GM18508 (cell line): ENCODE results near the gene SRSF10.
"Not testable (repeated sequence)": the region's sequence is repeated elsewhere in the genome, so short reads cannot be mapped to it uniquely, and the experiment has no call there.

Source experiments
- ATAC-seq: cut with Tn5 transposase; IDR thresholded peaks from one replicate; pipeline ENCODE4 v1.9.1; 2021; ENCODE audit warnings: moderate number of reproducible peaks; ENCODE audit not compliant: insufficient read depth, unreplicated experiment

The SRSF10 gene

DNA sequence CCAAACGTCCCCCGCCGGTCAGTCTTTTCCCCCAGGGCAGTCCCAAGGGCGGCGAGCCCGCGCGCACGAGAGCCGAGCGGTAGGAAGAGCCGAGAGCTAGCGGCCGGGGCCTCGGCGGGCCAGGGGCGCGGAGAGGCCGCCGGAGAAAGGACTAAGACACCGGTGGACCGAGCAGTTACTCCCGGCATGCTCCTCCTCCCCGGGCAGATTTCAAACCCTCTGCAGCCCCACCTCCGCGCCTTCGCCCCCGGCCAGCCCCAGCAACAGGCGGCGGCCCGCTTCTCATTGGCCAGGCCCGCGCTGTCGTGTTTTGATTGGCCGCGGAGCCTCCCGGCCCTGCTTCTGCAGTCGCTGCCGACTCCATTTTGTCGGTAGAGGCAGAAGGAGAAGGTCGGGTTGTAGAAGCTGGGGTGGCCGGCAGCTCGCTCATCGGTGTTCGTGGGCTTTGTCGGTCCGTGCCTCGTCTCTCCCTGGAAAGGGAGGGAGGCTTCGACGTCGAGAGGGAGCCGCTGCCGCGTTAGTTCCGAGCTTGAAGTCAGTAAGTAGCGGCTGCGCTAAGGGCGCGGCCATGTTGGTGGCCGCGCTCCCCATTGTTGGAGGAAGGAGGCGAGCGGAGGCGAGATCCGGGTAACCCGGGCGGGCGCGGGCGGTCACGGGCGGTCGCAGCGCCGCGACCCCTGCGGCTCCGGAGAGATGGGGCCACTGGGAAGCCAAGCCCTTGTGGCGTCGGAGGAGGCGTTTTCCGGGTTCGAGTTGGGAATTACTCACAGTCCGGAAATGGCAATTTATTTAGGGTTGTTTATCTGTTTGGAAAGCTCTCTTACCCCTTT is 20.5 kb downstream of the SRSF10 start, which contains the start of gene PNRC2:
Gene PNRC2, plus strand, starts transcription at position 368 of the 830 bp plus-strand sequence. CDS start 1,630 bp downstream, outside the sequence.
- no peak for ATAC-seq

DNA sequence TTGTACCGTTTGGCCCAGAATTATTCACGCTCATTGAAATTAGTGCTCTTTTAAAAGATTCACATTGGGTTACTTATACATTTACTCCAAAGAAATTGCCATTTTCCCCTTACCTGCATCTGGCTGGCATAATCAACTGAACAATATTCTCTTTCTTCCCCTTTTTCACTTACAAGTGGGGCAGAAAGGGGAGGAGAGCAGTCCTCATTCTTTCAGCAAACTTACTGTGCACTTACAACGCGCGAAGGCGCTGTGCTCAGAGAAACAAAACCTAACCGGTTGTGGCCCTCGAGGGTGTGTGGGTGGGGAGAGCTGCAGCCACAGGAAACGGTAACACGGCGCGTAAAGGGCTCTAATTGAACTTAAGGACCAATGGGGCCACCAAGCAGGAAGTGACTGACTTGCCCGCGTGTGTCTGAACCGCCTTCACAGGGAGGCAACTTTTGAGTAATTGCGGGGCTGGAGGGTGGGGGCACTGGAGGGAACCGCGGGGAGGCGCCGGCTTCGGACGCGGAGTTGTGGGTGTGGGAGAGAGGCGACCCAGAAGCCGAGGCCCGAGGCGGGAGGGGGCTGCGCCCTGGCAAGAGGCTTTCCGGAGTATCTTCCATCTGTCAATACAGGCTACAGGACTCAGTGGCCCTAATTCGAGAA is 21.2 kb downstream of the SRSF10 start:
- ATAC-seq, result no peak

DNA sequence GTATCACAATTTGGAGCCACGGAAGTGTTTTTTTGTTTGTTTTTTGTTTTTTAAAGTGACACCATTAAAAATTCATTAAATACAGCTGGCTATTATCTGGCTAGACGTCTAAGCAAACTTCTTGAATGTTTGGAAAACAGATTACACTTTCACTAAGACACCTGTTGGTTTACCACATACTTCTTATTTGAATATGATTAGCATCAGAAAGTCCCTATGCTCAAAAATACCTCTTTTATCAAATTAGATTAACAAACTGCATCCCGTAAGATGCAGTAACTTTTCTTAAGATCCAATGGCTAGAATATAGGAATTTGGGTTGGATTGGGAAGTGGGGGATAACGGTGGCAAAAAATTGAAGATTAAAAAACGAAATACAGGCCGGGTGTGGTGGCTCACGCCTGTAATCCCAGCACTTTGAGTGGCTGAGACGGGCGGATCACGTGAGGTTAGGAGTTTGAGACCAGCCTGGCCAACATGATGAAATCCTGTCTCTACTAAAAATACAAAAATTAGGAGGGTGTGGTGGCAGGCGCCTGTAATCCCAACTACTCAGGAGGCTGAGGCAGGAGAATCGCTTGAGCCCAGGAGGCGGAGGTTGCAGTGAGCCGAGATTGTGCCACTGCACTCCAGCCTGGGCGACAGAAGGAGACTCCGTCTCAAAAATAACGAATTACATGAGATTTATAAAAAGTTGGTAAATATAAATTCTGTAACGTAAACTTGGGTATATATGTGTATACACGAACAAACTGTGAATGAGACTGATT is 21.9 kb downstream of the SRSF10 start:
- ATAC-seq, result not testable (repeated sequence)

DNA sequence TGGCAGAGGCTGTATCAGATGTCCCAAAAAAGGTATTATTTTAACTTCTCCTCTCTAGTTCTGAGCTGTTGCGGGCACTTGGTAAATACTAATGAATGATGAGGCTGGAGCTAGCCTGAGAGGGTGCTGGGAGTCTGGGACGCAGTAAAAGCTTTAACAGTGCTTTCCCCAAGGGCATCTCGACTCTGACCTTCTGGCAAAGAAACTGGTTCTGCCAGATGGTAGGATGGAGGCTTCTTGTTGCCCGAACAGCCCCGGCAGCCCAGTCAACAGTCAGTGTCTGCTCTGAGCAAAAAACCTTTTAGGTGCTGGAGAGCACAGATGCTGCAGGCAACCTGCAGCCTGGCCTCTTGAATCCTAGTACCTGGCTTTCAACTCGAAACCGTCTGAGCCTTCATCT is 23.0 kb downstream of the SRSF10 start:
- no peak for ATAC-seq

DNA sequence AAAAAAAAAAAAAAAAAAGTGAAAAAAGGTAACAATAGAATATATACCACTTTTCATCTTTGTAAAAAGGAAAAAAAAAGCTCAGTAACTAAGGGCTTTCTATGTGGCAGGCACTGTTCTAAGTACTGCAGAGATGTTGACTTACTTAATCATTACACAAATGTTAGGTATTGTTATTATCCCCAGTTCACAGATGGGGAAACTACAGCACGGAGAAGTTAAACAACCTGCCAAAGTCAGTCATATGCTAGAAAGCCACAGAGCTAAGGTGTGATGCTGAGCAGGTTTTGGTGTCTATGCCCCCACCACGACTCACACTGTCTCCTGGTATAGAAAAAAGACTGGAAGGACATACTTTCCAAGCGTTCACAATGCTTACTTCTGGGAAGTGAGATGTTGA is 27.1 kb downstream of the SRSF10 start:
- ATAC-seq, result no peak

DNA sequence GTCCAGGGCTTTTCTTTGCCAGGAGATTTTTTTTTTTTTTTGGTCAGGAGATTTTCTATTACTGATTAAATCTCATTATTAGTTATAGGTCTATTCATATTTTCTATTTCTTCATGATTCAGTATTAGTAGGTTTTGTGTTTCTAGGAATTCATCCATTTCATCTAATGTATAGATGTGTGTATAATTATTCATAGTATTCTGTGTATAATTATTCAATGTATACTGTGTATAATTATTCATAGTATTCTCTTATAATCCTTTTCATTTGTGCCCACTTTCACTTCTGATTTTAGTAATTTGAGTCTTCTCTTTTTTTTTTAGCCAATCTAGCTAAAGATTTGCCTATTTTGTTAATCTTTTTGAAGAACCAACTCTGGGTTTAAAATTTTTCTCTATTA is 32.8 kb downstream of the SRSF10 start:
- no peak for ATAC-seq

DNA sequence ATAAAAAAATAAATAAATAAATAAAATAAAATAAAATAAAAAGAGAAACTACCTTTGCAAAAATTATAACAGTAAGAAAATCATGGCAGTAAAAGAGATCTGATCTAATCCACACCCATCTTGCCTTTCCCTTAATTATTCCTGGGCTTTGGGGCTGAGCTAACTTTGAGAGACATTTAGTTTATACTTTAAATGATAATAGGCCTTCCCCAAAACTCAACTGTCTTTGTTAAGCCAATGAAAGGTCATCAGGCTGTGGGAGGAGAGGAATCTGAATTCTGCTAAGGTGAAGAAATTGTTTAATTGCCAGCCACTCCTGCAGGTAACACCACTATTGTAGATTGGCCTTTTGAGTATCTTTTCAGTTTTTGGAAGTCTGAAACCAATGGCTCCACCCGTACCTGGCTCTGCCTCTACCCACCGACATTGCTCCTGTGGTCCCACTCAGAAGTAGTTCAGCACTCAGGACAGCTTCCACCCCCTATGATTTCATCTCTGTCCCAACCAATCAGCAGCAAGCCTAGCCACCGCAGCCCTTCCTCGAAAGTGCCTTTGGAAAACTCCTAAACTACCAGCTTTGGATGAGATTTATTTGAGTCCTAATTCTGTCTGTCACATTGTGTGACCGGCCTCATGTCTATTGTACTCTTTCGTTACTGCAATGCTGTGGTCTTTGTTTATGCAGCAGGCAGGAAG is 43.5 kb downstream of the SRSF10 start:
- ATAC-seq, result no peak

DNA sequence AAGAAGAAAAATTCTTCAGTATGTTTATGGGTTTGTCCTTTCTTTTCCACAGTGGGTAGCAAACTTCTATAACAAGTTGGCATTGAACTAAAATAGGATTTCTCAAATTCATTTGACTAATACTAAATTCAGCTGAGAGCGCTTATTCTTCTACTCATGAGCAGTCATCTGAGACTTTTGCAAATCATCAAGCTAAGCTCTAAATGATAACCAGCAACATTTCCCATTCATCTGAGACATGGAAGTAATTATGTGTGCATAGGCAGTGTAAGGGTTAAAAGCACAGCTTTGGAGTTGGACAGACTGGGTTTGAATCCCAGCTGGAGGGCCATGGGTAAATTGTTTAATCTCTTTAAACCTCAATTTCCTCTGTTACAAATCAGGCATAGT is 48.6 kb downstream of the SRSF10 start:
- ATAC-seq, result no peak

DNA sequence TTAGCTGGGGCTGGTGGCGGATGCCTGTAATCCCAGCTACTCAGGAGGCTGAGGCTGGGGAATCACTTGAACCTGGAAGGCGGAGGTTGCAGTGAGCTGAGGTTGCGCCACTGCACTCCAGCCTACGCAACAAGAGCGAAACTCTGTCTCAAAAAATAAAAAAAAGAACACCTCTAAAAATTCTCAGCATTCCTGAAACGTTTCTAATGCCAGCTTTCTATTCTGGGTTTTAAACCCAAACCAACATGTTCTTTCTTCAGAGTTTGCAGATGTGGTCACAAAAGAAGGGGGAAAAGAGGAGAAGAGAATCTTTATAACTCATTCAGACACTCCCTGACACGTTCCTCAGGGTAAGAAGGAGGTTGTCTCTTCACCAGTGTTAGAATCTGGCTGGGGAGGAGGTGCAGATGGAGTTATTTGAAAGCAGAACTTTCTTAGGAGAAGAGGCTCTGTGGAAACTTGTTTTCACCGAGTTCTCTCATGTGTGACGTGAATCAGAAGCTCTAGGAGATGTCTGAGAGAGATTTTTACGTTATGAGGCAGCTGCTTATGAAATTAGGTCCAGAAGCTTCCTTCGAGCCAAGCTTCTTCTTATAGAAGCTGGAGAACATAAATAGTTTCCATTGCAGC is 49.2 kb downstream of the SRSF10 start:
- ATAC-seq, result no peak

DNA sequence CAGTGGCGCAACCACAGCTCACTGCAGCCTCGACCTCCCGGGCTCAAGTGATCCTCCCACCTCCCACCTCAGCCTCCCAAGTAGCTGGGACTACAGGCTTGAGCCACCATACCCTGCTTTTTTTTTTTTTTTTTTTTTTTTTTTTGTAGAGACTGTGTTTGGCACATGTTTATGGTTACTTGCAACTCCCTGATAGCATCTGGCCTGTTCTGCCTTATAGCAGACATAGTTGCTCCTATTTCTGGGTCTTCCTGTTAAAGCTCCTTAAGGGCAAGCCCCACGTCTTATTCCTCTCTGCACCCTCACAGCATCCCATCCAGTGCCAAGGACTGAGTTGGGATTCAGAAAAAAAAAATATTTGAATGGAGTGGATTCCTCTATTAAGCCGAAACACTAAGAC is 49.9 kb downstream of the SRSF10 start:
- ATAC-seq, result no peak

DNA sequence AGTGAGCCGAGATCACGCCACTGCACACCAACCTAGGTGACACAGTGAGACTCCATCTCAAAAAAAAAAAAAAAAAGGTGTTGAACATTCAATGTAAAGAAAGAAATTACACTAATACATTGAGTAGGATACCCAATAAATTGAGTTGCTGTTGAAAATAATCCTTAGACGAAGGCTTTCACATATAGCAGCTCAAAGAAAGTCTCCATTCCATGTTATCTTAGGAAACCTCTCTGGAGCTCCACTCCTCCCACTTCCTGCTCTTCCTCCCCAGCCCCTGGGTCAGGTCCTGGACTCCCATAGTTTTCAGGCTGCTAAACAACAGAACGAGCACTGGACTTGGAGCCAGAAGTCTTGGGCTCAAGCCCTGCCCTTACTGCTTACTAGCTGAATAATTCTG is 51.3 kb downstream of the SRSF10 start:
- ATAC-seq, result no peak

DNA sequence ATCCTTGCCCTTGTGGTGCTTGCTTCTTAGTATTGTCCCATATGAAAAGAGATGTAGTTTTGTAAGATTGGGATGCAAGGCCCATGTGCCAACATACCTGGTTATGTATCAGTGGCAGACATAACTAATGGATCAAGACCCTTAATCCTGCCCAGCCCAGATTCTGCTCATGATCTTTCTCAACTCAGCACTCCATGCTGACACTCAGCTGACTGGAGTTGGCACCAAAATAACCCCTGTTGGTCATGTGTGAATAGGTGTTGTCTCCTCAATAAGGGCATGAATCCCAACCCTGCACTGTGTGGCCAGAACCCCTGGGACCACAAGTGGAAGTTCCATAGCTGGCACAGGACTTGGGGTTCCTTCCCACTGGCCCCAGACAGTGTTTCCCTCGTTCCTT is 53.0 kb downstream of the SRSF10 start:
- ATAC-seq, result no peak

DNA sequence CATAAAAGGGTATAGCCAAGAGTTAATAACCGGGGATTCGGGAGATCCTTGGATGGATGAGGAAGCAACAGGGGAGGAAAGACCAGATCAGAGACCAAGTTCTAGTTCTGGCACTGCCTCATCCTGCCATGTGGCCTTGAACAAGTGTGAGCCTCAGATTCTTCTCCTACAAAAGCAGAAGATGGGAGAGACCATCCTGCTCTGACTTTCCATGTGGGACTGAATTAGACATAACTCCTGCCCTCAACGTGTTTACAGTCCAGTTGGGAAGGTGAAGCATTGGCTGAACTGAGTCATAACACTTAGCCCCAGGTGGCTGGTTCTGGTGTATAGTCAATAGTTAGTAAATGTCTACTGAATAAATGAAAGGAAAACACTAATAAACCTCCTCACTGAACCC is 54.8 kb downstream of the SRSF10 start:
- ATAC-seq, result no peak

DNA sequence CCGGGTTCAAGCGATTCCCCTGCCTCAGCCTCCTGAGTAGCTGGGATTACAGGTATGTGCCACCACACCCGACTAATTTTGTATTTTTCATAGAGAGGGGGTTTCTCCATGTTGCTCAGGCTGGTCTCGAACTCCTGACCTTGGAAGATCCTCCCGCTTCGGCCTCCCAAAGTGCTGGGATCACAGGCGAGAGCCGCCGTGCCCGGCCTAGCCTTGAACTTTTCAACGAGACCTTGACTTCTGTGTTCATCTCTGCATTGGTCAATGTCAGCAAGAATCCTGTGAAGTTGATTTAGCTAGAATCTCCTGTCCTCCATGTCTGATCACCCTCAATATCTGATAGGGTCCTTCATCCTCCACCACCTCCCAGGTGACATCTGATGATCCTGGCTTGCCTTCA is 55.5 kb downstream of the SRSF10 start:
- ATAC-seq, result no peak

DNA sequence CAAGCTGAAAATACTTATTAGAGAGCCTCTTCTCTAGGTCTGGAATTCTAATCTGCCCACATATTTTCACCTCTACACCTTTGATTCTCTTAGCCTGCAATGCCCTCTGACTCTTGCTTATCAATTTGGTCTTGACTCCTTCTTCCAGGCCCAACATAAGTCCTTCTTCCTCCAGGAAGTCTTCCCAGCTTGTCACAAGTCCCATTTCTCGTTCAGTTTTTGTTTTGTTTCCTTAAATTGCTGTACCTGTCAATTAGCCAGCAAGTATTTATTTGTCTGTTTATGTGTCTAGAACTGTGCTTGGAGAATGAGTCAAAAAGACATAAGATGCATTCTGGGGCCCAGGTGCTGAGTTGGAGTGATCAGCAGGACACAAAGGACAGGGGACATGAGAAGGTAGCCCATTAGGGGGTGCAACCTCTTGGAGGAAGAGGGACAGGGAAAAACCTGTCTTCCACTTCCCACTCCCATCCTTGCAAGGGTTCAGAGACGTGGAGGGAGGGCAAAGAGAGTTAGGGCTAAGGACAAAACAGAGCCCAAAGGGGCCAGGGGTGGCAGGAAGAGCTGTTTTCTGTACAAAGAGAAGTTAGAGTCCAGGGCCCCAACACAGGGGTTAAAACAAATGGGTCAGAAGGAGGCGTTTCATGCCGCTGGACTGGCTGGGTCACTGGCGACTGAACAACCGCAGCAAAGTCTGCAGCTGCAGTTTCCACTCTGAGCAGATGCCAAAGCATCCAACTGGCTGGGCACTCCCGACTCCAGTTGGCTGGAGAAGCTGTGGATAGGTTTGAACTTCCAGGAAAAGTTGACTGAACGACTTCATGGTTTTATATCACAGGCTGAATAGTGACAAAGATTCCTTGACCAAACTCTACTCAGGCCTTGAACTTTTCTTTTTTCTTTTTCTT is 56.3 kb downstream of the SRSF10 start:
- no peak for ATAC-seq

DNA sequence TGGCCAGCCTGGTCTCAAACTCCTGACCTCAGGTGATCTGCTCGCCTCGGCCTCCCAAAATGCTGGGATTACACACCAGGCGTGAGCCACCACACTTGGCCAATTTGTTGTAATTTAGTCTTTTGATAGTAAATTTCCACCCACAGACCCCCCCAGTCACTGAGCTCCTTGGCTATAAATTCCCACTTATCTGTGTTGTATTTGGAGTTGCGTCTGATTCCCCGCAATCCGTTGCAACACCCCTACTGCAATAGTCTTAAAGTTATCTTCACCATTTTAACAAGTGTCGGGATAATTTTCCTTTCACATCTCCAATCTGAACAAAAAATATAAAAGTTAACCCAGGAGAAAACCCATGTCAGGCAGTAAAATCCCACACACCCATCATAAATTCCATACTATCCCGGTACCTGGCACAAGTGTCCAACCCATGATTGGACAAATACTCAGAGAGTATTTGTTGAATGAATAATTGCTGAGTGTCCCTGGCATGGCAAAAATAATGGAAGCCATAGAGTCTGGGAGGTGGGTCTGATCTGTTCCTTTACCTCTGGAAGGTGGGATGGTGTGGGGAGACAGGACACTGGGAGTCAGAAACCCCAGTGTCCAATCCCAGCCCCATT is 57.7 kb downstream of the SRSF10 start:
- no peak for ATAC-seq

DNA sequence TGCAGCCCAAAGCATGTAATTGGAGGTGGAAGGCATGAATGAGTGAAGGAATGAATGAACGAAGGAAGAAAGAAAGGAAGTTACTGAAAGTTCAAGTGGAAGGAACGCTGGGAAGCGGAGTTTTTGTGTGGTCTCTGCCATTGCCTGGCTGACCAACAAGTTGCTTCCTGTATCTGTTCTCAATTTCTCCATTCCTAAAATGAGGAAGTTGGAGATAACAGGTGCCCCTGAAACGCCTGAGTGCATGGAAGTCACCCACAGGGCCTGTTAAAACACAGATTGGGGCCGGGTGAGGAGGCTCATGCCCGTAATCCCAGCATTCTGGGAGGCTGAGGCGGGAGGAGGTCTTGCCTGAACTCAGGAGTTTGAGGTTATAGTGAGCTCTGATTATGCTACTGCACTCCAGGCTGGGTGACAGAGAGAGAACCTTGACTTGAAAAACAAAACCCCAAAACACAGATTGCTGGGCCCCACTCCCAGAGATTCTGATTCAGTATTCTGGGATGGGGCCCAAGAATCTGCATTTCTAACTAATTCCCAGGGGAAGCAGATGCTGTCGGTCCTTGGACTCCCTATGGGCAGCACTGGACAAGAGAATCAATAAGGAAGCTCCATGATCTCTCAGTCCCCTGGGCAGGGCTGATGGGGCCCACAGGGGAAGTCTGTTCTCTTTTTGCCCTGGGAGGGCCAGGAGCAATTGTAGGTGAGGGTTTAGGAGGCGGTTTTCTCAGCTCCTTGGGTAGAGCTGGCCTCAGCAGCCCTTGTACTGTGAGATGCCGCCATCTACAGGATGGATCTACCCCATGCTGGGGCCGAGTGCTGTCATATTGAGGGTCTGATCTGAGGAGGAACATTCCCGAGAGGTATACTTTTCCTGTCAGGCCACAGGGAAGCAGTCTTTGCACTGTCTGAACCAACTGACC is 63.7 kb downstream of the SRSF10 start:
- ATAC-seq, result no peak

DNA sequence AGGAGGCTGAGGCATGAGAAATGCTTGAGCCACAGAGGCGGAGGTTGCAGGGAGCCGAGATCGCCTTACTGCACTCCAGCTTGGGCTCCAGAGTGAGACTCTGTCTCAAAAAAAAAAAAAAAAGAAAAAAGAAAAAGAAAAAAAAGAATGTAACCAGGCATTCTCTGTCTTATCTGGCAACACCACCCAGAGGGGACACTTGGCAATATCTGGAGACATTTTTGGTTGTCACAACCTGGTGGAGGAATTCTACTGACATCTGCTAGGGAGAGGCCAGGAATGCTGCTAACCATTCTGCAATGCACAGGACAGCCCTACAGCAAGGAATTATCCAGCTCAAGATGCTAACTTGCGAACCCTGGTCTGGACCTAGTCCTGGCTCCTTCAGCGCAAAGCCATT is 64.7 kb downstream of the SRSF10 start:
- ATAC-seq, result no peak
